Vagina (tissue), 2 donors: ENCODE measurements around the gene PAQR5. TPM values are rescaled to one million over a fixed set of nuclear protein-coding genes. Genes with fewer than 3 reads are reported as not detected.

Experiments used
- DNase-seq, 2 donors: peaks; one replicate each; pipeline ENCODE4 v3.0.0-alpha.2; 2017; ENCODE audit errors: extremely low spot score in 2 of 2
- H3K27ac ChIP-seq: fragments of 200-600 bp; sonication (generic); one replicate; pipeline ENCODE4 v1.5.1; 2019
- H3K27me3 ChIP-seq: fragments of 200-600 bp; sonication (generic); one replicate; pipeline ENCODE4 v1.5.1; 2019
- H3K36me3 ChIP-seq, 2 donors: fragments of 200-600 bp; sonication (generic); one replicate each; pipeline ENCODE4 v1.5.1; 2017 to 2019
- H3K4me1 ChIP-seq: fragments of 200-600 bp; sonication (generic); one replicate; pipeline ENCODE4 v1.5.1; 2019
- H3K4me3 ChIP-seq, 2 donors: fragments of 200-600 bp; sonication (generic); 1 replicate in 1 of 2; 2 replicates in 1 of 2; pipeline ENCODE4 v1.5.1; 2016 to 2019
- H3K9me3 ChIP-seq: fragments of 200-600 bp; sonication (generic); one replicate; pipeline ENCODE4 v1.5.1; 2019
- CTCF ChIP-seq, 3 experiments: fragments of 450-650 bp in 2 of 3; fragments of 200-600 bp in 1 of 3; sonication (generic) in 1 of 3; IDR thresholded peaks; one replicate each; pipeline ENCODE4 v1.5.1; 2017 to 2019; ENCODE audit warnings: antibody characterized with exemption in 3 of 3, mild to moderate bottlenecking in 2 of 3, moderate library complexity in 2 of 3
- POLR2A ChIP-seq, 2 donors: fragments of 450-650 bp; IDR thresholded peaks; one replicate each; pipeline ENCODE4 v1.6.1; 2017; ENCODE audit warnings: antibody characterized with exemption in 2 of 2, mild to moderate bottlenecking in 2 of 2, moderate library complexity in 2 of 2
- POLR2AphosphoS5 ChIP-seq, 2 donors: sonication (generic); formaldehyde crosslinking; IDR thresholded peaks; one replicate each; pipeline ENCODE4 v1.9.0; 2017; ENCODE audit warnings: antibody characterized with exemption in 2 of 2, mild to moderate bottlenecking in 2 of 2, low read depth in 1 of 2; ENCODE audit not compliant: insufficient read depth in 1 of 2
- intact Hi-C: fragments of 100-400 bp; cut with DNase I; formaldehyde crosslinking; loops from one replicate; pipeline ENCODE4 v1.15.1; 2023
- total RNA-seq: library from RNA; depleted of rRNA; stranded (reverse); fragments of >200 nt; gene quantifications from one replicate; pipeline ENCODE4 v1.2.3, GENCODE V29; 2016

PAQR5 gene
- total RNA-seq, 1 donor from 2014 or later = 9.1 TPM

- no peaks in the 10 kb centered on the region for H3K9me3 ChIP-seq
- no peak overlapping the region for H3K4me3 ChIP-seq
- H3K36me3 ChIP-seq = no peaks in the 10 kb centered on the region
- H3K27me3 ChIP-seq = no peaks in the 10 kb centered on the region
- no peak for DNase-seq
- no peak overlapping the region for H3K27ac ChIP-seq
- H3K4me1 ChIP-seq = no peaks in the 10 kb centered on the region
- TF ChIP-seq CTCF (IDR thresholded peaks at IDR 0.05) (no peak), POLR2AphosphoS5 (IDR thresholded peaks at IDR 0.05; ENCODE audit: insufficient read depth in 1 of 2, low read depth in 1 of 2) (no peak), POLR2A (IDR thresholded peaks at IDR 0.05) (no peak)
- intact Hi-C loops = no loop called here
Measured at GRCh38 chr15:69282104-69282743, 16.5 kb upstream of the PAQR5 start.

- Histone ChIP-seq H3K4me1 (peaks cover 22% of the 10 kb centered on the region), H3K27me3 (no peaks in the 10 kb centered on the region), H3K9me3 (no peaks in the 10 kb centered on the region), H3K4me3 (no peak overlapping the region), H3K27ac (no peak overlapping the region), H3K36me3 (no peaks in the 10 kb centered on the region)
- intact Hi-C loops = no loop called here
- DNase-seq = no peak
- TF ChIP-seq POLR2A (IDR thresholded peaks at IDR 0.05) (no peak), CTCF (IDR thresholded peaks at IDR 0.05) (no peak), POLR2AphosphoS5 (IDR thresholded peaks at IDR 0.05; ENCODE audit: insufficient read depth in 1 of 2, low read depth in 1 of 2) (no peak)
Measured at GRCh38 chr15:69285834-69286233, 12.9 kb upstream of the PAQR5 start.

GRCh38 chr15:69288011-69288410 lies 10.7 kb upstream of the PAQR5 start:
- no peak for TF ChIP-seq POLR2AphosphoS5 (IDR thresholded peaks at IDR 0.05; ENCODE audit: insufficient read depth in 1 of 2, low read depth in 1 of 2)
- no peak for TF ChIP-seq CTCF (IDR thresholded peaks at IDR 0.05)
- TF ChIP-seq POLR2A (IDR thresholded peaks at IDR 0.05) = no peak
- intact Hi-C loops = no loop called here
- DNase-seq = no peak
- Histone ChIP-seq H3K4me1 (peaks cover 23% of the 10 kb centered on the region), H3K36me3 (no peaks in the 10 kb centered on the region), H3K9me3 (no peaks in the 10 kb centered on the region), H3K27ac (no peak overlapping the region), H3K27me3 (no peaks in the 10 kb centered on the region), H3K4me3 (no peak overlapping the region)

GRCh38 chr15:69288531-69289341 lies 10.0 kb upstream of the PAQR5 start:
- no peak overlapping the region for H3K4me3 ChIP-seq
- no peaks in the 10 kb centered on the region for H3K9me3 ChIP-seq
- no peak overlapping the region for H3K27ac ChIP-seq
- intact Hi-C loops = no loop called here
- no peaks in the 10 kb centered on the region for H3K36me3 ChIP-seq
- H3K4me1 ChIP-seq = peaks cover 23% of the 10 kb centered on the region
- peak in 1 of 2 donors; percentile 77 for DNase-seq
- TF ChIP-seq CTCF (IDR thresholded peaks at IDR 0.05) (no peak), POLR2A (IDR thresholded peaks at IDR 0.05) (no peak), POLR2AphosphoS5 (IDR thresholded peaks at IDR 0.05; ENCODE audit: insufficient read depth in 1 of 2, low read depth in 1 of 2) (no peak)
- no peaks in the 10 kb centered on the region for H3K27me3 ChIP-seq
